Endothelial cell (in vitro differentiated cells): ENCODE results near the gene NFX1. TPM values are rescaled to one million over a fixed set of nuclear protein-coding genes. Genes with fewer than 3 reads are reported as not detected.

ENCODE experiments used
- DNase-seq: peaks from one replicate; pipeline ENCODE4 v3.0.0; 2021; ENCODE audit warnings: low spot score
- H3K27ac Mint-ChIP-seq: one replicate; pipeline ENCODE4 v1.8.0; 2021; ENCODE audit warnings: mixed read lengths, inconsistent platforms; ENCODE audit not compliant: unreplicated experiment
- H3K27me3 Mint-ChIP-seq: one replicate; pipeline ENCODE4 v1.8.0; 2021; ENCODE audit warnings: mild to moderate bottlenecking, moderate library complexity, mixed read lengths, inconsistent platforms; ENCODE audit not compliant: unreplicated experiment
- H3K36me3 Mint-ChIP-seq: one replicate; pipeline ENCODE4 v1.8.0; 2021; ENCODE audit warnings: mild to moderate bottlenecking, low read depth, mixed read lengths, inconsistent platforms; ENCODE audit not compliant: unreplicated experiment
- H3K4me1 Mint-ChIP-seq: one replicate; pipeline ENCODE4 v1.8.0; 2021; ENCODE audit warnings: mild to moderate bottlenecking, mixed read lengths, inconsistent platforms; ENCODE audit not compliant: unreplicated experiment
- H3K4me3 Mint-ChIP-seq: one replicate; pipeline ENCODE4 v1.8.0; 2021; ENCODE audit warnings: mild to moderate bottlenecking, mixed read lengths, inconsistent platforms; ENCODE audit not compliant: unreplicated experiment
- H3K9me3 Mint-ChIP-seq: one replicate; pipeline ENCODE4 v1.8.0; 2021; ENCODE audit warnings: mixed read lengths, inconsistent platforms; ENCODE audit not compliant: unreplicated experiment
- total RNA-seq: library from RNA; stranded (reverse); fragmentation: NEBNext Ultra II Directional; extraction: Animal tissue kit (Norgen Biotek cat#: 25700); gene quantifications from one replicate; pipeline ENCODE4 v1.2.1, GENCODE V29; 2021; ENCODE audit not compliant: unreplicated experiment
- TF ChIP-seq, protein P1 (sequence below): fragments of 200-600 bp; sonication (generic); IDR thresholded peaks from one replicate; pipeline ENCODE4 v1.5.0; 2021; ENCODE audit warnings: antibody characterized with exemption; ENCODE audit not compliant: unreplicated experiment

Gene NFX1
- total RNA-seq, 1 donor from 2014 or later, result 33.5 TPM

DNA sequence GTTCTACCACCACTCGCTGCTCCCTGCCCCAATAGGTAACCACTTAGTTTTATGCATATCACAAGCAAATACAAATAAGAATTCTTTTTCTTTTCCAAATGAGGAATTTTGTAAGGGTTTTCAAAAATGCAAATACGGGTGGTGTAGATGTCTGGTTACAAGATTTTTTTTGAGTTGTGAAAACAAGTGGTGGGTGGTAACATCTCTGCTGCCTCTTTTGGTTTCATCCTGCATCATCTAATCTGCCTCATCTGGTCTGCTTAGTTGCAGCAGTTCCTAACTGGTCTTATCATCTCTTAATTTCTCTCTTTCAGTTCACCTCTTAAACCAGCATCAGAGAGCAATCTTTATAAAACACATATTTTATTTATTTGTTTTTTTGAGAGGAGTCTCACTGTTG lies 5.3 kb downstream of the NFX1 start:
- Mint-ChIP-seq H3K27me3 (peaks cover 6% of the 10 kb centered on the region), H3K4me1 (peaks cover 48% of the 10 kb centered on the region), H3K36me3 (peaks cover 56% of the 10 kb centered on the region), H3K27ac (no peak overlapping the region), H3K4me3 (peak overlapping the region; percentile 49), H3K9me3 (no peaks in the 10 kb centered on the region)
- TF ChIP-seq, protein P1, sequence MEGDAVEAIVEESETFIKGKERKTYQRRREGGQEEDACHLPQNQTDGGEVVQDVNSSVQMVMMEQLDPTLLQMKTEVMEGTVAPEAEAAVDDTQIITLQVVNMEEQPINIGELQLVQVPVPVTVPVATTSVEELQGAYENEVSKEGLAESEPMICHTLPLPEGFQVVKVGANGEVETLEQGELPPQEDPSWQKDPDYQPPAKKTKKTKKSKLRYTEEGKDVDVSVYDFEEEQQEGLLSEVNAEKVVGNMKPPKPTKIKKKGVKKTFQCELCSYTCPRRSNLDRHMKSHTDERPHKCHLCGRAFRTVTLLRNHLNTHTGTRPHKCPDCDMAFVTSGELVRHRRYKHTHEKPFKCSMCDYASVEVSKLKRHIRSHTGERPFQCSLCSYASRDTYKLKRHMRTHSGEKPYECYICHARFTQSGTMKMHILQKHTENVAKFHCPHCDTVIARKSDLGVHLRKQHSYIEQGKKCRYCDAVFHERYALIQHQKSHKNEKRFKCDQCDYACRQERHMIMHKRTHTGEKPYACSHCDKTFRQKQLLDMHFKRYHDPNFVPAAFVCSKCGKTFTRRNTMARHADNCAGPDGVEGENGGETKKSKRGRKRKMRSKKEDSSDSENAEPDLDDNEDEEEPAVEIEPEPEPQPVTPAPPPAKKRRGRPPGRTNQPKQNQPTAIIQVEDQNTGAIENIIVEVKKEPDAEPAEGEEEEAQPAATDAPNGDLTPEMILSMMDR, result no peak
- no peak for DNase-seq

DNA sequence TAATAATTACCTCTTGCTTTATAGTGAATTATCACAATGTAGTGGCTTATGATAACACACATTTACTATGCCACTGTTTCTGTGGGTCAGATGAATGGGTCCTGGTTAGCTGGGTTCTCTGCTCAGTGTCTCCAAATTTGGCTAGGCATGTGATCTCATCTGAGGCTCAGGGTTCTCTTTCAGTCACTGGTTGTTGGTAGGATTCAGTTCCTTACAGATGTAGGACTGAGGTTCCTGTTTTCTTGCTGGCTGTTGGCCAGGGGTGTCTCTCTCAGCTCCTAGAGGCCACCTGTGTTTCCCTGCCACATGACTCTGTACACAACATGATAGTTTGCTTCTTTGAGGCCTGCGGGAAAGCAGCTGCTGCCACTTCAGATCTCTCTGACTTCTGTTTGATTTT lies 7.1 kb downstream of the NFX1 start:
- Mint-ChIP-seq H3K27ac (no peak overlapping the region), H3K27me3 (no peaks in the 10 kb centered on the region), H3K4me3 (no peak overlapping the region), H3K36me3 (peaks cover 53% of the 10 kb centered on the region), H3K9me3 (no peaks in the 10 kb centered on the region), H3K4me1 (peaks cover 41% of the 10 kb centered on the region)
- TF ChIP-seq, protein P1, result no peak
- DNase-seq, result no peak

DNA sequence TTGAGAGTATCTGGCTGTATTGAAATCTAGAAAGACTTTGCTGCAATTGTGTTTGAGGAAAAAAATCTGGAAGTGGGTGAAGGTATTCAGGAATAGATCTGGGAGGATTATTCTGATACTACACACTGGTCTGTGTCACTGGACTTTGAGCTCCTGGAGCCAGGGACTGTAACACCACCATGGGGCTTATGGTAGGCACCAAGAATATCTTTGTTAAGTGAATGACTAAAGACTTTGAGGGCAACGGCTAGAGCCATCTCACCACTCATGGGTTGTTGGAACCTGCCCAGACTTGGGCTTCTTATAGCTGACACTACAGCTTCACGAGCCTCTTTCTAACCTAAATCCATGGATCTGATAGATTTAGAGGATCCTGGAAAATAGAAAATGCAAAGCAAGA lies 10.2 kb downstream of the NFX1 start:
- DNase-seq, result no peak
- Mint-ChIP-seq H3K27ac (peak overlapping the region; percentile 81), H3K36me3 (peaks cover 50% of the 10 kb centered on the region), H3K4me1 (peaks cover 36% of the 10 kb centered on the region), H3K27me3 (no peaks in the 10 kb centered on the region), H3K4me3 (no peak overlapping the region), H3K9me3 (no peaks in the 10 kb centered on the region)
- TF ChIP-seq, protein P1, result no peak

DNA sequence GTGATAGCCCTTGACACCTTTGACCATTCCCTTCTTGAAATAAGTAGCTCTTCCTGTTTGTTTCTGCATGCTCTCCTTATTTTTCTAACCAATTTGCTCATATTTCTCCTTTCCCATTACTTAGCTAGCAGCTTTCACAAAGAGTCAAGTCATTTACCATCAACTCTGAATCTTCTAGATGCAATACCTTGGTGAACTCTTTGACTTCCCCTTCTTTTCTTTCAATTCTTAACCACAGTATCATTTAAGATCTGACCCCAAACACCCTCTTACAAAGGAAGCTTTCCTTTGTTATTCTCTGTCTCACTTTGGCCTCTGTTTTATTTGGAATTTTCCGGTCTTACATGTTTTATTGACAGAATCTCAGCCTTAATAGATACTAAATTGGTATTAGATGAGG lies 14.0 kb downstream of the NFX1 start:
- TF ChIP-seq, protein P1, result no peak
- no peaks in the 10 kb centered on the region for H3K27me3 Mint-ChIP-seq
- no peaks in the 10 kb centered on the region for H3K9me3 Mint-ChIP-seq
- DNase-seq, result no peak
- H3K36me3 Mint-ChIP-seq, result peaks cover 37% of the 10 kb centered on the region
- peaks cover 14% of the 10 kb centered on the region for H3K4me1 Mint-ChIP-seq
- no peak overlapping the region for H3K27ac Mint-ChIP-seq
- H3K4me3 Mint-ChIP-seq, result no peak overlapping the region

DNA sequence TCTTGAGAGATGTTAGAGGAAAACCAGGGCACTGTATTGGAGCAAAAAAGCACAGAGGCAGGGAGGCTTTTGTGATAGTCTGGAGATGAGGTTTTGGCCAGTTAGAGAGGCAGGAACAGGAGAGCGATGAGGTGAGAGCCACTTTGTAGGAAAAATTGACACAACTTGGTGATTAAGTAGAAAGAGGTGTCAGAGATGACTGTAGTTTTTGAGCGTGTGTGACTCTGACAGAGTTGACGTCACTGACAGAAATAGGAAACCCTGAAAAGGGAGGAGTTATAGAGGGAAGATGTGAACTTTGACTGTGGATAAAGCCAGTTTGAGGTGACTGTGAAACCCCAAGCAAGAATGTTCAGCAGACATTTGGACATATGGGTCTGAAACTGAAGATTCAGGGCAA lies 15.7 kb downstream of the NFX1 start:
- H3K27ac Mint-ChIP-seq, result no peak overlapping the region
- peaks cover 6% of the 10 kb centered on the region for H3K4me1 Mint-ChIP-seq
- no peaks in the 10 kb centered on the region for H3K27me3 Mint-ChIP-seq
- TF ChIP-seq, protein P1, result no peak
- H3K9me3 Mint-ChIP-seq, result no peaks in the 10 kb centered on the region
- DNase-seq, result no peak
- H3K4me3 Mint-ChIP-seq, result no peak overlapping the region
- H3K36me3 Mint-ChIP-seq, result peaks cover 30% of the 10 kb centered on the region
